ENCODE data around the gene PGLYRP2.

Gene PGLYRP2

GRCh38 chr19:15456871-15457700 is 22.2 kb downstream of the PGLYRP2 start (continued):
- TF ChIP-seq ZBTB11 (tag by site-specific recombination; conservative IDR thresholded peaks at IDR 0.05; ENCODE audit: low read depth) (no peak), ZNF132 (tag by site-specific recombination; IDR thresholded peaks at IDR 0.05; ENCODE audit: borderline replicate concordance) (no peak), ZNF423 (tag by site-specific recombination; IDR thresholded peaks at IDR 0.05) (no peak), KLF8 (tag by site-specific recombination; IDR thresholded peaks at IDR 0.05) (peak; percentile 80)

GRCh38 chr19:15456441-15456840 is 22.9 kb downstream of the PGLYRP2 start:
- ChIA-PET POLR2A (interaction anchor here (1.0 to 1.5 kb wide), 2 partner anchors 24 to 38 kb away, joined by 4 to 5 read pairs; partner anchors contain the start of gene AKAP8L), CTCF (interaction anchor here (0.6 kb wide), 1 partner anchor 145 kb away, joined by 3 read pairs; no protein-coding TSS in a partner anchor)
- Histone ChIP-seq H3K4me3 (ENCODE audit: low read depth, low read length) (no peak overlapping the region), H3K4me1 (ENCODE audit: control insufficient read depth, insufficient read depth, low read length) (no peaks in the 10 kb centered on the region; the same call in 1 of the 2 replicates), H3K9me3 (ENCODE audit: control insufficient read depth, insufficient read depth, low read depth, low read length) (no peaks in the 10 kb centered on the region), H3K27ac (ENCODE audit: extremely low read depth, low read depth, low read length) (no peak overlapping the region), H3K36me3 (ENCODE audit: control insufficient read depth in 2 of 2, insufficient read depth in 1 of 2, low read length in 2 of 2) (no peaks in the 10 kb centered on the region)
- TF ChIP-seq YY2 (tag by site-specific recombination; IDR thresholded peaks at IDR 0.05) (no peak), ZNF324 (tag by site-specific recombination; IDR thresholded peaks at IDR 0.05) (no peak), HOXC10 (CRISPR knock-in tag; IDR thresholded peaks at IDR 0.05) (no peak), ZNF623 (tag by site-specific recombination; IDR thresholded peaks at IDR 0.05) (no peak), HIC1 (tag by site-specific recombination; IDR thresholded peaks at IDR 0.05) (no peak), SCRT2 (tag by site-specific recombination; IDR thresholded peaks at IDR 0.05) (no peak), ZNF704 (tag by site-specific recombination; IDR thresholded peaks at IDR 0.05) (no peak), ZNF174 (tag by site-specific recombination; IDR thresholded peaks at IDR 0.05) (no peak), GLIS1 (tag by site-specific recombination; IDR thresholded peaks at IDR 0.05) (no peak), INSM2 (tag by site-specific recombination; IDR thresholded peaks at IDR 0.05) (no peak), ZNF555 (tag by site-specific recombination; conservative IDR thresholded peaks at IDR 0.05) (no peak), ZNF18 (tag by site-specific recombination; IDR thresholded peaks at IDR 0.05) (no peak), KLF9 (tag by site-specific recombination; IDR thresholded peaks at IDR 0.05; ENCODE audit: low read depth) (no peak), ZIC2 (tag by site-specific recombination; IDR thresholded peaks at IDR 0.05) (no peak), ZNF530 (tag by site-specific recombination; IDR thresholded peaks at IDR 0.05; ENCODE audit: low read depth) (no peak), ZNF311 (tag by site-specific recombination; IDR thresholded peaks at IDR 0.05; ENCODE audit: borderline replicate concordance) (no peak), ZBTB1 (tag by site-specific recombination; IDR thresholded peaks at IDR 0.05) (no peak)
